Psoas muscle (tissue), 8 donors: ENCODE results near the gene CFAP300. TPM values are rescaled to one million over a fixed set of nuclear protein-coding genes. Genes with fewer than 3 reads are reported as not detected.

Source experiments
- ATAC-seq, 4 donors: fragments of 200-7000 bp; cut with Tn5 transposase; one replicate each; pipeline ENCODE4 v1.9.1; 2020; ENCODE audit warnings: moderate library complexity in 3 of 4, mild to moderate bottlenecking in 2 of 4
- DNase-seq, 2 donors: peaks; one replicate each; pipeline ENCODE4 v3.0.0-alpha.2; 2020
- H3K27ac ChIP-seq: fragments of 200-600 bp; one replicate; pipeline ENCODE4 v1.8.0; 2022
- H3K27me3 ChIP-seq, 3 donors: fragments of 200-600 bp in 1 of 3; one replicate each; pipeline versions ENCODE4 v1.6.1 to v1.8.0; 2013 to 2022; ENCODE audit warnings: low read length in 2 of 3, mild to moderate bottlenecking in 2 of 3, moderate library complexity in 1 of 3; ENCODE audit not compliant: insufficient read depth in 3 of 3
- H3K36me3 ChIP-seq, 2 donors: fragments of 200-600 bp in 1 of 2; one replicate each; pipeline versions ENCODE4 v1.6.1 to v1.8.0; 2013 to 2022; ENCODE audit warnings: low read depth in 1 of 2, mild to moderate bottlenecking in 1 of 2, moderate library complexity in 1 of 2; ENCODE audit not compliant: insufficient read depth in 1 of 2
- H3K4me1 ChIP-seq: fragments of 200-600 bp; one replicate; pipeline ENCODE4 v1.8.0; 2022
- H3K4me3 ChIP-seq: fragments of 200-600 bp; one replicate; pipeline ENCODE4 v1.8.0; 2022; ENCODE audit warnings: mild to moderate bottlenecking
- H3K9me3 ChIP-seq: fragments of 200-600 bp; one replicate; pipeline ENCODE4 v1.8.0; 2022
- CTCF ChIP-seq: fragments of 200-600 bp; IDR thresholded peaks from one replicate; pipeline ENCODE4 v1.8.0; 2022; ENCODE audit warnings: antibody characterized with exemption
- WGBS, 3 donors: extraction: QIAGEN DNeasy Blood & Tissue Kit; methylation state at CpG; one replicate each; pipeline versions ENCODE4 v1.1.6 to v1.1.7; 2013; 5-methylcytosine and 5-hydroxymethylcytosine counted together
- intact Hi-C, 2 donors: fragments of 100-400 bp; cut with DNase I; formaldehyde crosslinking; loops; one replicate each; pipeline versions ENCODE4 v1.11.0 to v1.14.2; 2022
- long read RNA-seq, 2 donors: library from polyadenylated mRNA; unstranded; transcript quantifications; one replicate each; pipeline ENCODE4 v2.0.0, GENCODE V29; 2021
- polyA plus RNA-seq, 3 donors: library from polyadenylated mRNA; stranded (reverse); fragments of 200-250 nt; gene quantifications; one replicate each; pipeline ENCODE4 v1.2.3, GENCODE V29; 2013
- total RNA-seq, 4 donors: library from RNA; stranded (reverse); fragmentation: NEBNext Ultra II Directional in 2 of 4; extraction: Animal tissue kit (Norgen Biotek cat#: 25700) in 2 of 4; gene quantifications; one replicate each; pipeline versions ENCODE4 v1.2.1 to v1.2.4, GENCODE V29; 2021 to 2023
- donor health status: healthy with polysubstance abuse.
- donor health status: DM: no; HTN: no; CAD: no; lungs with moderate emphysema.
- donor health status: Bipolar disorder and iron deficiency.
- donor health status: healthy.
- donor health status: DM: yes; HTN: yes; CAD: no.
- donor health status: DM: no; HTN: no; CAD: no.
- donor health status: DM: no; HTN: no; CAD: no.
- donor health status: DM: yes; HTN: yes; CAD: no.

The CFAP300 gene
- total RNA-seq (under 1 TPM in 2 of 4 donors, not detected in 2; 0.66 to 0.86 TPM), polyA plus RNA-seq (under 1 TPM; 0.11 to 0.22 (median 0.14) TPM)
- long read RNA-seq, donor 1, result 0 reads
- long read RNA-seq, donor 2, result 0 reads

- DNase-seq, result peak; percentile 91 to 96
- Histone ChIP-seq H3K4me3 (peak within 1 kb of the TSS; percentile 74), H3K36me3 (no peaks in the 10 kb centered on the region), H3K9me3 (no peaks in the 10 kb centered on the region), H3K27ac (peak within 1 kb of the TSS; percentile 2), H3K4me1 (no peaks in the 10 kb centered on the region), H3K27me3 (peaks cover 0 to 19% (median 3%) of the 10 kb centered on the region in 3 donors)
- intact Hi-C loops, result no loop called here
- WGBS, 3 donors, result 1% methylated on average over 45 of the region's 45 CpGs
- peak; percentile 68 to 92 (median 82) for ATAC-seq
- TF ChIP-seq CTCF, result no peak
Observed at GRCh38 chr11:102047305-102047924, at the start of gene CFAP300. CFAP300 (plus strand) TSS chr11:102047437; CDS start chr11:102047471, 34 bp downstream.

- ATAC-seq, result no peak
- Histone ChIP-seq H3K9me3 (no peaks in the 10 kb centered on the region), H3K27me3 (no peaks in the 10 kb centered on the region), H3K4me1 (no peaks in the 10 kb centered on the region), H3K4me3 (no peak overlapping the region), H3K36me3 (no peaks in the 10 kb centered on the region), H3K27ac (no peak overlapping the region)
- no peak for TF ChIP-seq CTCF
- 92 to 95% (median 92%) methylated on average over 3 of the region's 3 CpGs for WGBS, 3 donors
- DNase-seq, result no peak
- intact Hi-C loops, result loop anchor here in 1 of 2 donors (10.0 kb wide), 2 partner anchors 87 to 547 kb away; partner anchors contain the start of genes ANGPTL5 and CEP126
Observed at GRCh38 chr11:102001657-102002338, 45.4 kb upstream of the CFAP300 start.

GRCh38 chr11:102004220-102004619 is 43.0 kb upstream of the CFAP300 start:
- no peak for ATAC-seq
- no peaks in the 10 kb centered on the region for H3K27me3 ChIP-seq
- H3K36me3 ChIP-seq, result no peaks in the 10 kb centered on the region
- TF ChIP-seq CTCF, result no peak
- H3K27ac ChIP-seq, result no peak overlapping the region
- DNase-seq, result no peak
- no peaks in the 10 kb centered on the region for H3K4me1 ChIP-seq
- no peaks in the 10 kb centered on the region for H3K9me3 ChIP-seq
- intact Hi-C loops, result loop anchor here in 1 of 2 donors (10.0 kb wide), 2 partner anchors 89 to 549 kb away; partner anchors contain the start of genes ANGPTL5 and CEP126
- H3K4me3 ChIP-seq, result no peak overlapping the region

- 66 to 76% (median 71%) methylated on average over 4 of the region's 4 CpGs for WGBS, 3 donors
- TF ChIP-seq CTCF, result no peak
- H3K27me3 ChIP-seq, result no peaks in the 10 kb centered on the region
- H3K4me3 ChIP-seq, result no peak overlapping the region
- no peaks in the 10 kb centered on the region for H3K4me1 ChIP-seq
- H3K27ac ChIP-seq, result no peak overlapping the region
- H3K36me3 ChIP-seq, result no peaks in the 10 kb centered on the region
- DNase-seq (no peak), ATAC-seq (no peak)
- H3K9me3 ChIP-seq, result no peaks in the 10 kb centered on the region
- intact Hi-C loops, result loop anchor here in 1 of 2 donors (10.0 kb wide), 2 partner anchors 91 to 551 kb away; partner anchors contain the start of genes ANGPTL5 and CEP126
Observed at GRCh38 chr11:102005306-102005705, 41.9 kb upstream of the CFAP300 start.
